ENCODE measurements around the gene ANKRD12.

GRCh38 chr18:9188359-9189231, 52.0 kb downstream of the ANKRD12 start:
- TF ChIP-seq CTCF (IDR thresholded peaks at IDR 0.05) (no peak), POLR2A (IDR thresholded peaks at IDR 0.05) (no peak)

Data from Peyer's patch (tissue), 4 donors.